Stomach (tissue), 9 donors: ENCODE results near the gene CDK19. TPM values are rescaled to one million over a fixed set of nuclear protein-coding genes. Genes with fewer than 3 reads are reported as not detected.

Experiments
- DNase-seq, 2 donors: peaks; one replicate each; pipeline versions ENCODE4 v3.0.0 to v3.0.0-alpha.2; 2013 to 2019
- H3K27ac ChIP-seq, 5 donors: fragments of 200-600 bp in 4 of 5; sonication (generic) in 4 of 5; one replicate each; pipeline ENCODE4 v1.5.1; 2013 to 2019; ENCODE audit warnings: mild to moderate bottlenecking in 1 of 5, moderate library complexity in 1 of 5
- H3K27me3 ChIP-seq, 3 donors: fragments of 200-600 bp; sonication (generic); one replicate each; pipeline ENCODE4 v1.5.1; 2017 to 2019; ENCODE audit warnings: mixed run types in 1 of 3
- H3K36me3 ChIP-seq, 4 donors: fragments of 200-600 bp; sonication (generic); 1 replicate in 3 of 4; 2 replicates in 1 of 4; pipeline ENCODE4 v1.5.1; 2016 to 2019
- H3K4me1 ChIP-seq, 4 donors: fragments of 200-600 bp; sonication (generic); one replicate each; pipeline ENCODE4 v1.5.1; 2016 to 2019
- H3K4me3 ChIP-seq, 4 donors: fragments of 200-600 bp; sonication (generic) in 3 of 4; one replicate each; pipeline ENCODE4 v1.5.1; 2016 to 2019; ENCODE audit warnings: mild to moderate bottlenecking in 1 of 4
- H3K9me3 ChIP-seq, 4 donors: fragments of 200-600 bp; sonication (generic); one replicate each; pipeline ENCODE4 v1.5.1; 2016 to 2019
- EP300 ChIP-seq: sonication (generic); formaldehyde crosslinking; IDR thresholded peaks from one replicate; pipeline ENCODE4 v1.6.1; 2017; ENCODE audit warnings: antibody characterized with exemption
- POLR2A ChIP-seq, 4 donors: fragments of 450-650 bp; IDR thresholded peaks; one replicate each; pipeline ENCODE4 v1.6.1; 2016; ENCODE audit warnings: antibody characterized with exemption in 4 of 4, control low read depth in 2 of 4, mild to moderate bottlenecking in 1 of 4, moderate library complexity in 1 of 4
- POLR2AphosphoS5 ChIP-seq, 3 donors: sonication (generic); formaldehyde crosslinking; IDR thresholded peaks; one replicate each; pipeline ENCODE4 v1.6.1; 2016; ENCODE audit warnings: antibody characterized with exemption in 3 of 3
- WGBS, 5 donors: extraction: QIAGEN DNeasy Blood & Tissue Kit in 3 of 5; methylation state at CpG; one replicate each; pipeline versions ENCODE4 v1.1.5 to v1.1.7; 2013 to 2018; 5-methylcytosine and 5-hydroxymethylcytosine counted together
- intact Hi-C: fragments of 100-400 bp; cut with DNase I; formaldehyde crosslinking; loops from one replicate; pipeline ENCODE4 v1.15.1; 2023; ENCODE audit warnings: low total_unique reads
- polyA plus RNA-seq, 3 donors: library from polyadenylated mRNA; stranded (reverse); fragments of 200-250 nt; gene quantifications; one replicate each; pipeline ENCODE4 v1.2.3, GENCODE V29; 2013
- total RNA-seq, 5 donors: library from RNA; depleted of rRNA; stranded (reverse); fragments of >200 nt; gene quantifications; one replicate each; pipeline versions ENCODE4 v1.1.0 to v1.2.3, GENCODE V29; 2014 to 2016
- TF ChIP-seq, protein P1 (sequence below), 7 experiments: fragments of 450-650 bp in 4 of 7; fragments of 200-600 bp in 3 of 7; sonication (generic) in 3 of 7; IDR thresholded peaks; one replicate each; pipeline ENCODE4 v1.5.1; 2016 to 2019; ENCODE audit warnings: antibody characterized with exemption in 7 of 7, control low read depth in 2 of 7, mild to moderate bottlenecking in 1 of 7
- donor health status: healthy with polysubstance abuse.
- donor health status: Bipolar disorder and iron deficiency.
- donor health status: healthy.

Gene CDK19
- total and polyA plus RNA-seq, 8 donors, result 5.4 to 23.5 (median 7.5) TPM

DNA sequence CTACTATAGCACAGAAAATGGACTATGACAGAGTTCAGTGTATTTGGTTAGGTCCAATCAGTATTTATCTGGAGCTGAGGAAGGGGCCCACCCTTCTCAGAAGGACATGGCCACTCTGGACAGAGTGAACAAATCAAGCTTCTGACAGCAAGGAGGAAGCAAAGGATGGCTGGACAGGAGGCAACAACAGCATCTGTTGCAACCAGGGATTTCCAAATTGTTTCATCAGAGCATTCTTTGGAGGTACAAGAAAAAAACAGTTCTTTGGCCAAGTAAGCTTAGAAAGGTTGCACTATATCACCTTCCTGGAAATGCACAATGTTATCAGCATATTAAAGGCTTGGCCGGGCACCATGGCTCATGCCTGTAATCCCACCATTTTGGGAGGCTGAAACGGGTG lies 220.2 kb downstream of the CDK19 start:
- Histone ChIP-seq H3K9me3 (no peaks in the 10 kb centered on the region), H3K36me3 (no peaks in the 10 kb centered on the region), H3K4me3 (no peak overlapping the region), H3K27ac (peak overlapping the region in 1 of 5 donors; percentile 40), H3K4me1 (peaks cover 6 to 25% (median 14%) of the 10 kb centered on the region in 4 donors), H3K27me3 (no peaks in the 10 kb centered on the region)
- intact Hi-C loops, result no loop called here
- TF ChIP-seq POLR2A (IDR thresholded peaks at IDR 0.05), result no peak
- 34 to 63% (median 52%) methylated on average over 2 of the region's 2 CpGs for WGBS, 5 donors
- DNase-seq, result no peak

DNA sequence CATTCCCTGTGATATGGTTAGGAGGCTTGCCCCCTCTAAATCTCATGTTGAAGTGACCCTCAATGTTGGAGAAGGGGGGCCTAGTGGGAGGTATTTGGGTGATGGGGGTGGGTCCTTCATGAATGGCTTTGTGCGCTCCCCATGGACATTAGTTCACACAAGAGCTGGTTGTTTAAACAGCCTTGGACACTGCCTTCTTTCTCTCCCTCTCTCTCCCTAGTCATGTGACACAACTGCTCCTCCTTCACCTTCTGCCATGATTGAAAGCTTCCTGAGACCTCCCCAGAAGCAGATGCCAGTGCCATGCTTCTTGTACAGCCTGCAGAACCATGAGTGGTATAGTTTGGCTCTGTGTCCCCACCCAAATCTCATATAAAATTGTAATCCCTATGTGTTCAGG lies 221.6 kb downstream of the CDK19 start:
- intact Hi-C loops, result no loop called here
- Histone ChIP-seq H3K4me3 (no peak overlapping the region), H3K4me1 (peaks cover 6 to 25% (median 14%) of the 10 kb centered on the region in 4 donors), H3K27ac (no peak overlapping the region), H3K27me3 (no peaks in the 10 kb centered on the region), H3K36me3 (no peaks in the 10 kb centered on the region), H3K9me3 (no peaks in the 10 kb centered on the region)
- WGBS, 5 donors, result 86 to 100% (median 93%) methylated on average over 1 of the region's 1 CpG
- TF ChIP-seq POLR2A (IDR thresholded peaks at IDR 0.05) (no peak), EP300 (no peak), POLR2AphosphoS5 (IDR thresholded peaks at IDR 0.05) (no peak)
- TF ChIP-seq, protein P1, sequence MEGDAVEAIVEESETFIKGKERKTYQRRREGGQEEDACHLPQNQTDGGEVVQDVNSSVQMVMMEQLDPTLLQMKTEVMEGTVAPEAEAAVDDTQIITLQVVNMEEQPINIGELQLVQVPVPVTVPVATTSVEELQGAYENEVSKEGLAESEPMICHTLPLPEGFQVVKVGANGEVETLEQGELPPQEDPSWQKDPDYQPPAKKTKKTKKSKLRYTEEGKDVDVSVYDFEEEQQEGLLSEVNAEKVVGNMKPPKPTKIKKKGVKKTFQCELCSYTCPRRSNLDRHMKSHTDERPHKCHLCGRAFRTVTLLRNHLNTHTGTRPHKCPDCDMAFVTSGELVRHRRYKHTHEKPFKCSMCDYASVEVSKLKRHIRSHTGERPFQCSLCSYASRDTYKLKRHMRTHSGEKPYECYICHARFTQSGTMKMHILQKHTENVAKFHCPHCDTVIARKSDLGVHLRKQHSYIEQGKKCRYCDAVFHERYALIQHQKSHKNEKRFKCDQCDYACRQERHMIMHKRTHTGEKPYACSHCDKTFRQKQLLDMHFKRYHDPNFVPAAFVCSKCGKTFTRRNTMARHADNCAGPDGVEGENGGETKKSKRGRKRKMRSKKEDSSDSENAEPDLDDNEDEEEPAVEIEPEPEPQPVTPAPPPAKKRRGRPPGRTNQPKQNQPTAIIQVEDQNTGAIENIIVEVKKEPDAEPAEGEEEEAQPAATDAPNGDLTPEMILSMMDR (IDR thresholded peaks at IDR 0.05), result no peak
- no peak for DNase-seq

DNA sequence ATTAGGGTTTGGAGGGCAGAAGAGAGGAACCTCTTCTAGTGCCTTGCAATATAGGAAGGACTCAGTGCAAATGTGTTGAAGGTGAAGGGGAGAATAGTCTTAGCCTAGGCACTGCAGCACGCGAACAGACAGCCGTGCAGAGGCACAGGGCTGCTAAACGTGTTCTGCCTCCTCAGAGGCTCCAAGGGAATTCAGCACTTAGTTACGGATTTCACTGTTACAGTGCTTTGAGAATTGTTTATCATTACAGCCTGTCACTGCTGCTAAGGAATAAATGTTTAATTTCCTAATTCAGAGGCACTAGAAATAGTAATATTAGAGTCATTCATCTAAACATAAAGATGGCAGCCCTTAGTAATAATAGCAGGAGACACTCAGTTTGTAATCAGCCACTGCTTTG lies 222.5 kb downstream of the CDK19 start:
- WGBS, 5 donors, result 18 to 49% (median 41%) methylated on average over 5 of the region's 5 CpGs
- intact Hi-C loops, result no loop called here
- no peaks in the 10 kb centered on the region for H3K36me3 ChIP-seq
- TF ChIP-seq POLR2AphosphoS5 (IDR thresholded peaks at IDR 0.05), result no peak
- TF ChIP-seq, protein P1 (IDR thresholded peaks at IDR 0.05), result no peak
- no peak overlapping the region for H3K4me3 ChIP-seq
- H3K27ac ChIP-seq, result no peak overlapping the region
- H3K9me3 ChIP-seq, result no peaks in the 10 kb centered on the region
- no peaks in the 10 kb centered on the region for H3K27me3 ChIP-seq
- peak in 1 of 2 donors; percentile 47 for DNase-seq
- peaks cover 6 to 25% (median 17%) of the 10 kb centered on the region in 4 donors for H3K4me1 ChIP-seq

DNA sequence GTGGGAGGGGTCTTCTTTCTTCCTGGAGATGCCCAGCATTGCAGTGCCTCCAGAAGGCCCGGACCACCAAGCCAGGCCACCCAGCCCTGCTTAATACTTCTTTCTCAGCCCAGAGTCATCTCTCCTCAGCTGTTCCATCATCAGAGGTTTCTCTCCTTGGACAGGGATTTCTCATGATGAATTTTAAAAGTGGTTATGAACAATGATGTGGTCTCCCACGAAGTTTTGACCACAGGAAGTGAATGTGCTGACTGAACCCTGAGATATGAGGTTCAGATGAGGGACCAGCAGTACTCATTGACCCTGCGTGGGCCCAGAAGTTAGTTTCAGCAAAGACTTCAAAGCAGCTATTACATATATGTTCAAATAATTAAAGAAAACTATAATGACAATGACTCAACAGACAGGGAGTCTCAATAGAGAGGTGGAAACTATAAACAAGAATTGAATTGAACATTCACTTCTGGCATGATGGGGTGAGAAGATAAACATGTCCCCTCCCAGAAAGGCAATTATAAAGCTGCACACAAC lies 224.4 kb downstream of the CDK19 start:
- DNase-seq, result no peak
- no peaks in the 10 kb centered on the region for H3K27me3 ChIP-seq
- 77 to 87% (median 82%) methylated on average over 3 of the region's 3 CpGs for WGBS, 5 donors
- no peak overlapping the region for H3K4me3 ChIP-seq
- no peaks in the 10 kb centered on the region for H3K9me3 ChIP-seq
- TF ChIP-seq EP300 (no peak), POLR2A (IDR thresholded peaks at IDR 0.05) (no peak), POLR2AphosphoS5 (IDR thresholded peaks at IDR 0.05) (no peak)
- TF ChIP-seq, protein P1 (IDR thresholded peaks at IDR 0.05), result no peak
- no peaks in the 10 kb centered on the region for H3K36me3 ChIP-seq
- intact Hi-C loops, result no loop called here
- H3K4me1 ChIP-seq, result peaks cover 2 to 20% (median 12%) of the 10 kb centered on the region in 4 donors
- no peak overlapping the region for H3K27ac ChIP-seq

DNA sequence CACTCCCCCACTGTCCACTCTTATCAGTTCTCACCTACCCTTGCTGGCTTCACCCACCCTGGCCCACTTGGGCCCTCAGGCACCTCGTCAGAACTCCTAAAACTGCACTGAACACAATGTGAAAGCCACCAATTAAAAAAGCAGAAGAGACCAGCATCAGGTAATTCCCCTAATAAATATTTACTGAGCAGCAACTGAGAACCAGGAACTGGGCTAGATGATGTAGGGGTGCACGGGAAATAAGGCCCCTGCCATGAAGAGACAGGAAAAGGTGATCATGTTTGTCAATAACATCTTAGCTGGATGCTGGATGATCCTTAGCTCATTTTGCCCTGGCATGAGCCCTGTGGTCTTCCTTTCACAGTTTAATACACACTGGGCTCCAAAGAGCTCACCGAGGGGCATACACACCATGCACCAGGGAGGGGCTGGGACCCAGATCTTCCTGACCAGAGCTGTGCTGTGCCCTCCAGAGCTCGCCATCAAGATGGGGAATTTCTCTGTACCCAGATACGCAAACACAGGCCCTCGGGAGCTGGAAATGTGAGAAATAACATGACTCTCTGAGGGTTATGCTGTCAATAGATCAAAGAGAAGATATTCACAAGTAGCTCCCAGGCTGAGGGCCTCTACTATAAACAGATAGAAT lies 225.3 kb downstream of the CDK19 start:
- Histone ChIP-seq H3K27ac (no peak overlapping the region), H3K4me3 (no peak overlapping the region), H3K4me1 (peaks cover 0 to 14% (median 9%) of the 10 kb centered on the region in 4 donors), H3K27me3 (no peaks in the 10 kb centered on the region), H3K9me3 (no peaks in the 10 kb centered on the region), H3K36me3 (no peaks in the 10 kb centered on the region)
- no peak for DNase-seq
- TF ChIP-seq, protein P1 (IDR thresholded peaks at IDR 0.05), result no peak
- TF ChIP-seq EP300 (no peak), POLR2AphosphoS5 (IDR thresholded peaks at IDR 0.05) (no peak), POLR2A (IDR thresholded peaks at IDR 0.05) (no peak)
- intact Hi-C loops, result no loop called here
- 73 to 82% (median 77%) methylated on average over 6 of the region's 6 CpGs for WGBS, 5 donors
